ENCODE measurements around the gene CPA2.
A peak's percentile ranks its signal among the peaks of the same experiment; 100 is the strongest.

CPA2 gene

DNA sequence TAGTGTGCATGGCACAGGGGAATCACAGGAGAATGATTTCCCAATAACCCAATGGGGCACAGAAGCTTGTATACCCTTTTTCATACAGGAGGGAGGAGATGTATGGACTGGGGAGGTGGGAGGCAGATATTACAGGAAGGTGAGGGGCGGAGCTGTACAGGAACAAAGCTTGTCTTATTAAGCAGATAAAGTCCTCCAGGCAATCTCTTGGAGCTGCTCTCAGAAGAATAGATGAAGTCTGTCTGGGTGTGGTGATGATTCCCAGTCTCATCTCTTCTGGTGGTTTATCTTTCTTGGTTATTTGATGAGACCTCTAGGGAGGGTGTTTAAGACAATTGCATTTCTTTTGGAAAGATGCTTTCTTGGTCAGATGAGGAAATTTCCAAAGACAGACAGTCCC, 52.9 kb downstream of the CPA2 start:
- peak; percentile 19 for DNase-seq

DNA sequence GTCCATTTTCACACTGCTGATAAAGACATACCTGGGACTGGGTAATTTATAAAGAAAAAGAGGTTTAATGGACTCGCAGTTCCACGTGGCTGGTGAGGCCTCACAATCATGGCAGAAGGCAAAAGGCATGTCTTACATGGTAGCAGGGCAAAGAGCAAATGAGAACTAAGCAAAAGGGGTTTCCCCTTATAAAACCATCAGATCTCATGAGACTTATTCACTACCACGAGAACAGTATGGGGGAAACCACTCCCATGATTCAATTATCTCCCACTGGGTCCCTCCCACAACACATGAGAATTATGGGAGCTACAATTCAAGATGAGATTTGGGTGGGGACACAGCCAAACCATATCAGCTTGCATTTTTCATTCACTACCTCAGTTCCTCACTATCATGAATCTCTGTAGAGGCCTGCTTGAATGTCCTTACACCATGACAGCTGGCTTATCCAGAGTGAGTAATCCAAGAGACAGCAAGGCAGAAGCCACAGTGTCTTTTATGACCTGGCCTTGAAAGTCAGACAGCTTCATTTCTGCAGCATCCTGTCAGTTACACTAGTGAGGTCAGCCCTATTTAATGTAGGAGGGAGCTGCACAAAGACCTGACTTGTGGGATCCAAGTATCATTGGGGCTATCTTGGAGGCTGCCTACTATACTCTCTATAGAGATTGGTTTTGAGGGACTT, 55.0 kb downstream of the CPA2 start:
- peak; percentile 38 for DNase-seq

DNA sequence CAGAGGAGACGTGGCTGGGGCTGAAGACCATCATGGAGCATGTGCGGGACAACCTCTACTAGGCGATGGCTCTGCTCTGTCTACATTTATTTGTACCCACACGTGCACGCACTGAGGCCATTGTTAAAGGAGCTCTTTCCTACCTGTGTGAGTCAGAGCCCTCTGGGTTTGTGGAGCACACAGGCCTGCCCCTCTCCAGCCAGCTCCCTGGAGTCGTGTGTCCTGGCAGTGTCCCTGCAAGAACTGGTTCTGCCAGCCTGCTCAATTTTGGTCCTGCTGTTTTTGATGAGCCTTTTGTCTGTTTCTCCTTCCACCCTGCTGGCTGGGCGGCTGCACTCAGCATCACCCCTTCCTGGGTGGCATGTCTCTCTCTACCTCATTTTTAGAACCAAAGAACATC, 56.0 kb downstream of the CPA2 start:
- DNase-seq = no peak

DNA sequence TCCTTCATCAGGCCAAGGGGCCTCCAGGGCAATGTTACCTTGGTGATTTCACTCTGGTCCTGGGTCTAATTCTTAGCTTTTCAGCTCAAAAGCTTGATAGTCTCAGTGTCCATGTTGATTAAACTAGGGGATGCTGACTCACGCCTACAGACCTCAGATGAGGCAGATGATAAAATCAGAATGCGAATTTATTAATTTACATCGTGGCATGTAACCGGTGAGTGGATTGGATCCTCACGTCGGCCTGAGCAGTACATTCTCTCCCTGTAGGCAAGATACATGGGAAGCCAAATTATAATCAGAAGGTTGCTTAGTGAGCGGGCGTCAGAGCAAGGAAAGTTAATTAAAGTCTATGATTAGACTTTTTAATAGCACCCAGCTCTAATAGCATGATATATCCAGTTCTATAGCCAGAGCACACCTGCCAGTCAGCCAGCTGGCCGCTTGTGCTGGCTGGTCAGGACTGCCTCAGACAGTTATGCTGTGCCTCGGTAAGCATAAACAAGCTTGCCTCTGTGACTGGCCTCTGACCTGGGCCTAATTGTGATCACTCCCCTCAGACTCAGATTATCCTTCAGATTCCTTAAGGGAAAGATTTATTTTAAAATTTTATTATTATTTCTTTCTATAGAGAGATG, 57.8 kb downstream of the CPA2 start:
- DNase-seq = peak; percentile 76

DNA sequence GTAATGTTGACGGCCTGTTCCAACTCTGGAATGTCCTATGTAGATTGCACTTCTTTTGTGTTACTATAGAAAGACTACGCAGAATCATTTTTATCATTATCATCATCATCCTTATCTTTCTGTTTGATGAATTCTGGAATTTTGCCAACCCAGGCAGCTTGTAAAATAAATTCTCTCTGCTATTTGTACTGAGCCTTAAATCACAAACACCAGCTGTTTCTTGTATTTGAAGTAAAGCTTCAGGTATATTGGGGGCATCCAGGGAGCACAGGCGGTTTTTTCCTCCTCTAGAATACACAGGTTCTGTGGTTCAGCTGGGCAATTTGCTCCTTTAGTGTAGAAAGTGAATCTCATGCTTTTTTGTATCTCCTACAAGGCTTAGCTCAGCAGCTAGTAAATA, 63.0 kb downstream of the CPA2 start:
- DNase-seq = peak; percentile 72

DNA sequence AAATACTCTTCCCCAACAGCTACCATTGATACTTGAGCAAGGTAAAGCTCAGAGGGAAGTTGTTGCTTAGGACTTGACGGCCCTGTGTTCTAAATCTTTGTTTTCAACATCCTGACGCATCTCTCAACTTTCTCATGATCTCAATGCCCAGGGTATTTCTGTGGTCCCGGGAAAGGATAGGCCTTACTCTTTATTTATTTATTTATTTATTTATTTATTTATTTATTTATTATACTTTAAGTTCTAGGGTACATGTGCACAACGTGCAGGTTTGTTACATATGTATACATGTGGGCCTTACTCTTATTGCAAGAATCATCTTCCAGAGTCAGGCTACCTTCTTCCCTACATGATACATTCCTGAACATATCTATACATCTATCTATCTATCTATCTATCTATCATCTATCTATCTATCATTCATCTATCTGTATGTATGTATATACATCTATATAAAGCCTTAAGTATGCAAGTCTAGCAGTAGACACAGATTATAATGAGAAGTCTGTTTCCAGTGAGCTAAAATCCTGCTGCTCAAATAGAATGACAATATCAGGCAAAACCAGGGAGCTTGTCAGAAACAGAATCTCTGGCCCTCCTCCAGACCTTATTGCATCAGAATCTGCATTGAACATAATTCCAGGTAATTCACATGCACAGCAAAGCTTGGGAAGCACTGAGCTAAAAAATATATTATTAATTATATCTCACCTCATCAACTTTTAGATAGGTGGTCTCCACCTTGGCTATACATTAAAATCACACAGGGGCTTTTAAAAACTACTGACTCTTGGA, 65.8 kb downstream of the CPA2 start:
- no peak for DNase-seq

DNA sequence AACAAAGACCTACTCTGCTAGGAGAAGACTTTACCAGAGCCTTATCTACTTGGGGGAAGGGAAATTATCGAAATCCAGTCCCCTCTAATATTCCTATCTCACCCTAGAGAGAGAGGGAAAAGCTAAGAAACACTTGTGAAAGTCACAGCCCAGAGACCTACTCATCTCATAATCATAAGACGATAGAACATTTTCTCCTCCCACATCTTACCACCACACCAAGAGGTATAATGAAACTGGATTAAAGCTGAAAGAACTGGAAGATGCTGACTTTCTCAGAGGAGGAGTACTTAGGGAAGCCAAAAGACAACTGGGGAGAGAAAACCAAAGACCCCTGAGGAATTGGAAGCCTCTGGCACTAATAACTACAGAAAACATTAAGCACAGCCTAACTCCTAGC, 67.2 kb downstream of the CPA2 start:
- DNase-seq = no peak

DNA sequence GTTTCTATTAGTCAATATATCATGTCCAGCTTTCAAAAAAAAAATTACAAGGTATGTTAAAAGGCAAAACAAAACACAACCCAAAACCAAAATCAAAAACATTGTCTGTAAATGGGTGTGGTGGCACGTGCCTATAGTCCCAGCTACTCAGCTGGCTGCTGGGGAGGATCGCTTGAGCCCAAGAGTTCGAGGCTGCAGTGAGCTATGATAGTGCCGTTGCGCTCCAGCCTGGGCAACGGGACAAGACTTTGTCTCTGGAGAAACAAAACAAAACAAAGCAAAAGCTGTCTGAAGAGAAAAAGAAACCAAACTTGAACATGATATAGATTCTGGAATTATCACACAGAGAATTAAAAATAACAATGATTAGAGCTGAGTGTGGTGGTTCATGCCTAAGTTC, 67.6 kb downstream of the CPA2 start:
- DNase-seq = no peak

DNA sequence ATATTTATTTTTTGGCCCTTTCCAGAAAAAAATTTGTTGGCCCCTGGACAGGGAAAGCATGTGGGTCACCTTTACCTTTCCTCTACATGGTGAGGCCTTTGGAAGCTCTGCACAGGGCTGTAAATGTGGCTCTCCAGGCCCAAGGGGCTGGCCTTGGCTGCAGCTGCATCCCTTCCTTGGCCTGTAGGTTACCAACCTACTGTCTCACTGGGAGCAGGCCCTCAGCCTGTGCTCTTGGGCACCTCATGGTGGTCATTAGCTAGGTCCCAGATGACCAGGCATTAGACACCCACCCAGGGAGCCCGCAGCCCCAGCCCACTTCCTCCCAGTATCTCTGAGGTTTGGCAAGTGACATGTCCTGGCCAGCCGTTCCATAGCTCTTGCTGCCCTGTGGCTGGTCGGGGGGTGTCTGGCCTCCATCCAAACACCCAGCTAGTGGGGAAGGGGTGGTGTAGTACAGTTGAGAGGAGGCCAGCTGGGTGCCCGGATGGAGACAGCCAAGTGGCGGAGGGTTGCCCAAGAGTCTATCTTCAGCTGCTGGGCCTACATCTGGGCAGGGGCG, 70.8 kb downstream of the CPA2 start:
- DNase-seq = no peak

DNA sequence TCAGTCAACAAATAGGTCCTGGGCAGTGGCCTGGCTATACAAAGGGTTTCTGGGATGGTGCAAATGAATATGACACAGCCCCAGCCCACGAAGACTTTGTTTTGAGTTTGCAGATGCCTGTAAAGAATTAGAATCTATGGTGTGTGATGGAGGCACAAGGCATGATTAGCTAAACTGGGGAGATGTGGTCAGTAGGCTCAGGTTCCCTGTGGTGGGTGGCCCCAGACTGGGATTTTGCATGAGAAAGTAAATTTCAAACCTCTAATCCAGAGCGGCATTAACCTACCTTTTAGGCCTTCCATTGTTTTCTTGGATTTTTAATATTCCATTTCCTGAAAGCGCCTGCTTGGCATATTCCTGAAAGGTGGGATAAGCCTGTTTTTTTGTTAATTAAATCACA, 71.6 kb downstream of the CPA2 start:
- DNase-seq = no peak
